ENCODE data around the gene FAM120A. TPM values are rescaled to one million over a fixed set of nuclear protein-coding genes. Genes with fewer than 3 reads are reported as not detected.

The FAM120A gene
- total RNA-seq, 2 donors from 2014 or later, result 86.3 to 90.6 TPM

DNA sequence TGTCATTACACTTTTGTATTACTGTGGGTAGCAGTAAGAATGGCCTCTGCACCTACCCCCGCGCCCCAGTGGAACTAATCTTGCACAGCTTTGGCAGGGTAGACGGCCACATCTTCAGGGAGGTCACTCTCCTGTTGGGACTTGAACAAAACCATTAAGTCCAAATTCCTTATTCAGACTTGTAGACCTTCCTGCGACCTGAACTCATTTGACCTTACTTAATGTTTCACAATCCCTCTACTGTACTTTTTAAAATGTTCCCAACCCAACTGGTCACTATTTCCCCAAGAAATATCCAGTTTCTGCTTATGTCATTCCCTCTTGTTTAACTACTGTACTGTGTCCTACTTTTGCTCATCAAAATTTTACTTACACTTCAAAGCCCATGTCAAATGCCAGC is 7.2 kb downstream of the FAM120A start:
- Histone ChIP-seq H3K36me3 (no peaks in the 10 kb centered on the region), H3K27ac (no peak overlapping the region), H3K27me3 (replicated peaks; ENCODE audit: insufficient read depth) (no peaks in the 10 kb centered on the region), H3K4me3 (no peak overlapping the region), H3K4me1 (replicated peaks) (peaks cover 11% of the 10 kb centered on the region), H3K9me3 (no peaks in the 10 kb centered on the region)
- intact Hi-C loops (cut with DNase I), result loop anchor here (10.0 kb wide), 1 partner anchor 324 kb away; the partner anchor contains the start of gene NINJ1
- DNase-seq (ENCODE audit: low spot score), result no peak
- 76% methylated on average over 4 of the region's 4 CpGs for WGBS
- no peak for TF ChIP-seq POLR2AphosphoS5 (IDR thresholded peaks at IDR 0.05)
- no peak for TF ChIP-seq POLR2A (IDR thresholded peaks at IDR 0.05)
- no peak for TF ChIP-seq CTCF (IDR thresholded peaks at IDR 0.05)

DNA sequence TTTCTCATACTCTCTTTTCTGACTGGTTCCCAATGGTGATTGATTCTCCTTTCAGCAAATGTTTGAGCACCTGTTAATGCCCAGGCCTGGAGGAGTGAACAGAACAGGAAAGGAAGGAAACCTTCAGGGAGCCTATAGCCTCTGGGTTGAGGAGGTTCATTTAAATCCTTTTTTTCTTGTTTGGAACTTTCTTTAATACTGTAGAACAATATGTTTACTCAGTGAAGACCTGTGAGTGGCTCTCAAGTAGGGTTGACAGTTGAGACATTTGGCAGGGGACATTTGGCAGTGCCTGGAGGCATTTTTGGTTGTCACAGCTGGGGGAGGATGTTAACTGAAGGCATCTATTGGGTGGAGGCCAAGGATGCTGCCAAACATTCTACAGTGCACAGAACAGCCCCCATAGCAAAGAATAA is 8.0 kb downstream of the FAM120A start:
- H3K4me1 ChIP-seq (replicated peaks), result peaks cover 4% of the 10 kb centered on the region
- TF ChIP-seq POLR2A (IDR thresholded peaks at IDR 0.05) (no peak), CTCF (IDR thresholded peaks at IDR 0.05) (no peak), POLR2AphosphoS5 (IDR thresholded peaks at IDR 0.05) (no peak)
- no peak overlapping the region for H3K4me3 ChIP-seq
- no peak overlapping the region for H3K27ac ChIP-seq
- no peaks in the 10 kb centered on the region for H3K27me3 ChIP-seq (replicated peaks; ENCODE audit: insufficient read depth)
- intact Hi-C loops (cut with DNase I), result loop anchor here (10.0 kb wide), 1 partner anchor 325 kb away; the partner anchor contains the start of gene NINJ1
- no peaks in the 10 kb centered on the region for H3K36me3 ChIP-seq
- no peaks in the 10 kb centered on the region for H3K9me3 ChIP-seq
- no peak for DNase-seq (ENCODE audit: low spot score)

DNA sequence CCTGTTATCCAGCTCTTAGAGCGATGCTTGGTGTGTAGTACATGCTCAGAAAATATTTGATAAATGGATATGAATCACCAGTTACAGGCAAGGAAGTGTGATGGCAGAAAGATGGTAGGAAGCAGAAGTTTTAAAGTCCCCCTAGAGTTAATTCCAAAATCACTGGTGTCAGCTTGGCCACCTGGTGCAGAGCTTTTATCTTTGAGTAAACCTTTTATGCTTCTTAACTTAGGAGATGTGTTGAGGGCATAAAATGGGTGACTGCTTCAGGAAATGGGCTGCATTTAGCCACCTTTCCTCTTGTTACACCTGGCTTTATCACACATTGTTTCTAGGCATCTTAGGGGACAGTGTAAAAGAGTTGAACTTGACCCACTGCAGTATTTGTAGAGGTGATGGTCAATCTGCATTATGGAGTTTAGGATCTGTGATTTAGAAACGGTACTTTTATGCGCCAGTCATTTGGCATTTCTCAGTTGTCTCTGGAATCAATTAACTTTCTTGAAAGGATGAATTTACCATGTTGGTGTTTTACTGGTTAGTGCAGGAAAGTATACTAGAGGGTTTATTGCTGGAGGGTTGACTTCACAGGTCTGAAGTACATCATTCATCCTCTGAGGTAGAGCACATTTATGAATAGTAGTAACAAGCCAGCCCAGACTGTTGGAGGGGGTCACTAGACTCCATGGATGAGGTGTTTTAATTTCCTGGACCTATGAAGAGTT is 9.4 kb downstream of the FAM120A start:
- 92% methylated on average over 3 of the region's 3 CpGs for WGBS
- intact Hi-C loops (cut with DNase I), result no loop called here
- no peaks in the 10 kb centered on the region for H3K27me3 ChIP-seq (replicated peaks; ENCODE audit: insufficient read depth)
- H3K4me1 ChIP-seq (replicated peaks), result no peaks in the 10 kb centered on the region
- no peak for DNase-seq (ENCODE audit: low spot score)
- H3K36me3 ChIP-seq, result no peaks in the 10 kb centered on the region
- H3K27ac ChIP-seq, result no peak overlapping the region
- no peaks in the 10 kb centered on the region for H3K9me3 ChIP-seq
- no peak for TF ChIP-seq POLR2AphosphoS5 (IDR thresholded peaks at IDR 0.05)
- no peak for TF ChIP-seq CTCF (IDR thresholded peaks at IDR 0.05)
- TF ChIP-seq POLR2A (IDR thresholded peaks at IDR 0.05), result no peak
- no peak overlapping the region for H3K4me3 ChIP-seq

GRCh38 chr9:93461414-93461743 is 9.9 kb downstream of the FAM120A start:
- Histone ChIP-seq H3K4me1 (replicated peaks) (no peaks in the 10 kb centered on the region), H3K9me3 (no peaks in the 10 kb centered on the region), H3K27me3 (replicated peaks; ENCODE audit: insufficient read depth) (no peaks in the 10 kb centered on the region), H3K36me3 (no peaks in the 10 kb centered on the region), H3K27ac (no peak overlapping the region), H3K4me3 (no peak overlapping the region)
- TF ChIP-seq POLR2A (IDR thresholded peaks at IDR 0.05) (no peak), POLR2AphosphoS5 (IDR thresholded peaks at IDR 0.05) (no peak), CTCF (IDR thresholded peaks at IDR 0.05) (no peak)
- WGBS, result 96% methylated on average over 1 of the region's 1 CpG
- DNase-seq (ENCODE audit: low spot score), result no peak
- intact Hi-C loops (cut with DNase I), result no loop called here

DNA sequence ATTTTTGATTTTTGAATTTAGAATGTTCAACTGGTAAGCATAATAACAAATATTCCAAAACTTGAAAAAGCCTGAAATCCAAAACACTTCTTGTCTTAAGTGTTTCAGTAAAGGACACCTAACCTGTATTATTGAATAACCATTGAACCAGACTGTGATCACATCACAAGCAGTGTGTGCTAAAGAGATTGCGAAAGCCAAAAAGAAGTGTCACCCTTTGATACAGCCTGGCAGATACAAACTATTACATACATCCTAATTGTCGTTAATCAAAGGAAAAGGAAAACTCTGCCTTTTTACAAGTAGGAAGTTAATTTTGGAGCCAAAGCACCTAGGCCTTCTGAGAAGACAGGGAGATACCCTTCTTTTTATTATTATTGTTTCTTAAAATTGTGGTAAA is 10.3 kb downstream of the FAM120A start:
- 78% methylated on average over 2 of the region's 2 CpGs for WGBS

More for the DNA sequence above, 10.3 kb downstream of the FAM120A start:
- intact Hi-C loops (cut with DNase I), result no loop called here
- H3K9me3 ChIP-seq, result no peaks in the 10 kb centered on the region
- H3K4me1 ChIP-seq (replicated peaks), result no peaks in the 10 kb centered on the region
- H3K36me3 ChIP-seq, result no peaks in the 10 kb centered on the region
- no peak for TF ChIP-seq POLR2AphosphoS5 (IDR thresholded peaks at IDR 0.05)
- no peak for TF ChIP-seq POLR2A (IDR thresholded peaks at IDR 0.05)
- no peak for TF ChIP-seq CTCF (IDR thresholded peaks at IDR 0.05)
- no peaks in the 10 kb centered on the region for H3K27me3 ChIP-seq (replicated peaks; ENCODE audit: insufficient read depth)
- H3K27ac ChIP-seq, result no peak overlapping the region
- DNase-seq (ENCODE audit: low spot score), result no peak
- H3K4me3 ChIP-seq, result no peak overlapping the region

Measured in prostate gland (tissue), 2 donors.